Measurements from ENCODE around the gene IFI27L2. TPM values are rescaled to one million over a fixed set of nuclear protein-coding genes. Genes with fewer than 3 reads are reported as not detected.

The IFI27L2 gene
- total RNA-seq, 2 donors from 2014 or later = 42.7 to 150 TPM

DNA sequence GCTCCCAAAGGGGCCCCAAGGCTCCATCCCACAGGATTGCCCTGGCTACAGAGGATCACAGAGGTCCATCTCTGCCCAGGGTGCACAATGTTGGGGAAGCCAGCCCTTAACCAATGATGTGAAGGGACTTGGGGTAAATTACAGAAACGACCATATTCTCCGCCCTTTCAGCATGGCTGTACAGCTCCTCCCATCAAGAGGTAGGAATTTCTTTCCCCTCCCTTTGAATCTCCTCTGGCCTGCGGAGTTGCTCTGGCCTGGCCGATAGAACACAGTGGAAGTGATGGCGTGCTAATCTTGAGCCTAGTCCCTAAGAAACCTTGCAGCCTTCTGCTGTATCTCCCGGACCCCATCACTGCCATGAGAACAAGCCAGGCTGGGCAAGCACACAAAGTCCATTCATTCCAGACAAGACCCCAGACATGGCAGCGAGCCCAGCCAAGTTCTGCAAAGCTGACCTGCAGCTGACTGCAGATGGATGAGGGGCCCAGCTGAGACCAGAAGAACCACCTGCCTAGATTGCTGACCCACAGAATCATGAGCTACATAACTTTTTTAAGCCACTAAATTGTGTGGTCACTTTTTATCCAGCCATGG, 25.8 kb downstream of the IFI27L2 start:
- Histone ChIP-seq H3K36me3 (no peaks in the 10 kb centered on the region), H3K4me3 (no peak overlapping the region), H3K9me3 (no peaks in the 10 kb centered on the region), H3K4me1 (ENCODE audit: control insufficient read depth in 1 of 2, low read depth in 2 of 2) (no peaks in the 10 kb centered on the region), H3K27ac (no peak overlapping the region), H3K27me3 (replicated peaks; ENCODE audit: insufficient read depth) (no peaks in the 10 kb centered on the region)
- TF ChIP-seq, protein P1, sequence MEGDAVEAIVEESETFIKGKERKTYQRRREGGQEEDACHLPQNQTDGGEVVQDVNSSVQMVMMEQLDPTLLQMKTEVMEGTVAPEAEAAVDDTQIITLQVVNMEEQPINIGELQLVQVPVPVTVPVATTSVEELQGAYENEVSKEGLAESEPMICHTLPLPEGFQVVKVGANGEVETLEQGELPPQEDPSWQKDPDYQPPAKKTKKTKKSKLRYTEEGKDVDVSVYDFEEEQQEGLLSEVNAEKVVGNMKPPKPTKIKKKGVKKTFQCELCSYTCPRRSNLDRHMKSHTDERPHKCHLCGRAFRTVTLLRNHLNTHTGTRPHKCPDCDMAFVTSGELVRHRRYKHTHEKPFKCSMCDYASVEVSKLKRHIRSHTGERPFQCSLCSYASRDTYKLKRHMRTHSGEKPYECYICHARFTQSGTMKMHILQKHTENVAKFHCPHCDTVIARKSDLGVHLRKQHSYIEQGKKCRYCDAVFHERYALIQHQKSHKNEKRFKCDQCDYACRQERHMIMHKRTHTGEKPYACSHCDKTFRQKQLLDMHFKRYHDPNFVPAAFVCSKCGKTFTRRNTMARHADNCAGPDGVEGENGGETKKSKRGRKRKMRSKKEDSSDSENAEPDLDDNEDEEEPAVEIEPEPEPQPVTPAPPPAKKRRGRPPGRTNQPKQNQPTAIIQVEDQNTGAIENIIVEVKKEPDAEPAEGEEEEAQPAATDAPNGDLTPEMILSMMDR (IDR thresholded peaks at IDR 0.05) = no peak
- DNase-seq (ENCODE audit: low spot score) (no peak), ATAC-seq (ENCODE audit: insufficient number of reproducible peaks, low FRiP score, low read depth) (no peak)

DNA sequence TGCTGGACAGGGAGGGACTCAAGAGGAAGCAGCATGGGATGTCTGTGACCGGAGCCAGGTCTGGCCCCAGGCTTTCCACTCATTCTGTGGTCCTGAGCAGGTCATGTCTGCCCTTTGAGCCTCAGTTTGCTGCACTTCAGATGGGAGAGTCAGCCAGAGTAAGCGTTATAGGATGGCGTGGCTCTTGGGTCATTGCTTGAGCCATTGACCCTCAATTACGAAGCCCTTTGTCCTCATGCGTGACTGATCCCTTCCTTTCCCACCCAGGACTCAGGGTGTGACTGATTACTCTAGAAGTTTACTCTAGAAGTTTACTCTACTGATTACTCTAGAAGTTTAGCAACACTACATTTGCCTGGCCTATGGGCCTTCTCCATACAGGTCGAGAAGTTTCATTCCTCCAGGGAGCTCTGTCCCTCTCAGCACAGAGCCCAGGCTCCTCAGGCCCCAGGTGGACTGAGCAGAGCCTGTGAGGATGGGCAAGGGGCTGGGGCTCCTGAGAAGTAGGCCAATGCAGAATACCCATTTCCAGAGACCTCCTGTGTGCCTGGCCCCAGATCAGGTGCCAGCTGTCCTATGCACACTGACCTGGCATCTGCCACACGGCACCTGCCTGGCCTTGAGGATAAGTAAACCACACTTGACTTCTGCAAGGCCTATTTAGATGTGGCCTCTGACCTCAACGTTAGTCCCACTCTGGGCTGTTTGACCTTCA, 26.5 kb downstream of the IFI27L2 start:
- no peaks in the 10 kb centered on the region for H3K9me3 ChIP-seq
- H3K4me3 ChIP-seq = no peak overlapping the region
- no peaks in the 10 kb centered on the region for H3K4me1 ChIP-seq (ENCODE audit: control insufficient read depth in 1 of 2, low read depth in 2 of 2)
- ATAC-seq (ENCODE audit: insufficient number of reproducible peaks, low FRiP score, low read depth) = no peak
- H3K36me3 ChIP-seq = no peaks in the 10 kb centered on the region
- TF ChIP-seq, protein P1 (IDR thresholded peaks at IDR 0.05) = no peak
- DNase-seq (ENCODE audit: low spot score) = no peak
- H3K27ac ChIP-seq = no peak overlapping the region
- H3K27me3 ChIP-seq (replicated peaks; ENCODE audit: insufficient read depth) = no peaks in the 10 kb centered on the region

DNA sequence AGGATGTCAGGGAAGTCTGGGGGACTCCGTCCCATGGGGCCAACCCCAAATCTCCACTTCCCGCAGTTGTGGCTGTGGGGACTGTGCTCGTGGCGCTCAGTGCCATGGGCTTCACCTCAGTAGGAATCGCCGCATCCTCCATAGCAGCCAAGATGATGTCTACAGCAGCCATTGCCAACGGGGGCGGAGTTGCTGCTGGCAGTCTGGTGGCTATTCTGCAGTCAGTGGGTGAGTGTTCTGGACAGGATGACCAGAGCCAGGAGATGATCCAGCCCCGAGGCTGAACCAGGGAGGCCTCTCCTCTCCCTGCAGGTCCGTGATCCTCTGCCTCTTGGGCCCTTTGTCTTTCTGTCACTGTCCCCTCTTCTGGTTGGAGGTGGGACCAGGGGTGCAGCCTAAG, 27.7 kb downstream of the IFI27L2 start:
- no peak for ATAC-seq (ENCODE audit: insufficient number of reproducible peaks, low FRiP score, low read depth)
- TF ChIP-seq, protein P1 (IDR thresholded peaks at IDR 0.05) = no peak
- Histone ChIP-seq H3K27ac (no peak overlapping the region), H3K4me1 (ENCODE audit: control insufficient read depth in 1 of 2, low read depth in 2 of 2) (no peaks in the 10 kb centered on the region), H3K27me3 (replicated peaks; ENCODE audit: insufficient read depth) (no peaks in the 10 kb centered on the region), H3K9me3 (no peaks in the 10 kb centered on the region), H3K36me3 (no peaks in the 10 kb centered on the region), H3K4me3 (no peak overlapping the region)
- no peak for DNase-seq (ENCODE audit: low spot score)

DNA sequence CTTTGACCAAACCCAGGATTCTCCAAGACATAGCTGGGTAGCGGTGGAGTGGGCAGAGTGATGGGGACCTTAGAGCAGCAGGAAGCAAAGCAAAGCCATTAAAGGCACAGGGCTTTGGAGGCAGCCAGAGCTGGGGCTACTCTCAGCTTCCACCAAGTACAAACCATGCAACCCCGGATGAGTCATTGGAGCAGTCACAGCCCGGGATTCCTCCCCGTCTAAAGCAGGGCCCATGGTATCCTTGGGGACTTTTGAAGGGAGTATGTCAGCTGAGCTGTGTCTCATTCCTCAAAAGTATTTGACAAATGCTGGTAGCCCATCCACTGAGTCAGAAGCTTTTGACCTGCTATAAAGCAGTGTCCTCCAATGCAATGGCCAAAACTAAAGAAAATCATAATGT, 28.6 kb downstream of the IFI27L2 start:
- Histone ChIP-seq H3K27me3 (replicated peaks; ENCODE audit: insufficient read depth) (no peaks in the 10 kb centered on the region), H3K27ac (no peak overlapping the region), H3K4me1 (ENCODE audit: control insufficient read depth in 1 of 2, low read depth in 2 of 2) (no peaks in the 10 kb centered on the region), H3K9me3 (no peaks in the 10 kb centered on the region), H3K4me3 (no peak overlapping the region), H3K36me3 (no peaks in the 10 kb centered on the region)
- ATAC-seq (ENCODE audit: insufficient number of reproducible peaks, low FRiP score, low read depth) (no peak), DNase-seq (ENCODE audit: low spot score) (no peak)
- TF ChIP-seq, protein P1 (IDR thresholded peaks at IDR 0.05) = no peak

DNA sequence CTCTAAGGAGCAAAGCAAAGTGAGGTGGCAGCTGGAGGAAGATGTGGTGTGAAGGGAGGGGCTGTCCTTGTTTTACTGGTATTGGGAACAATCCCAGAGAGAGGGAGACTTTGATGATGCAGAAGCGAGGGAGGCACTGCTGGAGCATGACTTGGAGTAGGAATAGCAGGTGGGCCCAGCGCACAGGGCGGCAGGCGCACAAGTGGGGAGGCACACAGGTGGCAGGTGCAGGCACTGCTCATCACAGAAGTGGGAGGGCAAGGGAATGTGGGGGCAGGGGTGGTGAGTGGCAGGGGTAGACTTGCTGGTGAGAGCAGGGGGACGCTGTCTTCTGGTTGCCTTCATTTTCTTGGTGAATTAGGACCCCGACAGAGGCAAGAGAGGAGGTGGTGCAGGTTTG, 30.4 kb downstream of the IFI27L2 start:
- no peak overlapping the region for H3K4me3 ChIP-seq
- no peak overlapping the region for H3K27ac ChIP-seq
- no peaks in the 10 kb centered on the region for H3K4me1 ChIP-seq (ENCODE audit: control insufficient read depth in 1 of 2, low read depth in 2 of 2)
- no peaks in the 10 kb centered on the region for H3K36me3 ChIP-seq
- ATAC-seq (ENCODE audit: insufficient number of reproducible peaks, low FRiP score, low read depth) = no peak
- no peaks in the 10 kb centered on the region for H3K9me3 ChIP-seq
- DNase-seq (ENCODE audit: low spot score) = no peak
- no peaks in the 10 kb centered on the region for H3K27me3 ChIP-seq (replicated peaks; ENCODE audit: insufficient read depth)
- TF ChIP-seq, protein P1 (IDR thresholded peaks at IDR 0.05) = no peak

All from thoracic aorta (tissue), 2 donors.